ENCODE measurements around the gene NOC4L.
"Not testable (repeated sequence)": the region's sequence is repeated elsewhere in the genome, so short reads cannot be mapped to it uniquely, and the experiment has no call there.

Gene NOC4L

DNA sequence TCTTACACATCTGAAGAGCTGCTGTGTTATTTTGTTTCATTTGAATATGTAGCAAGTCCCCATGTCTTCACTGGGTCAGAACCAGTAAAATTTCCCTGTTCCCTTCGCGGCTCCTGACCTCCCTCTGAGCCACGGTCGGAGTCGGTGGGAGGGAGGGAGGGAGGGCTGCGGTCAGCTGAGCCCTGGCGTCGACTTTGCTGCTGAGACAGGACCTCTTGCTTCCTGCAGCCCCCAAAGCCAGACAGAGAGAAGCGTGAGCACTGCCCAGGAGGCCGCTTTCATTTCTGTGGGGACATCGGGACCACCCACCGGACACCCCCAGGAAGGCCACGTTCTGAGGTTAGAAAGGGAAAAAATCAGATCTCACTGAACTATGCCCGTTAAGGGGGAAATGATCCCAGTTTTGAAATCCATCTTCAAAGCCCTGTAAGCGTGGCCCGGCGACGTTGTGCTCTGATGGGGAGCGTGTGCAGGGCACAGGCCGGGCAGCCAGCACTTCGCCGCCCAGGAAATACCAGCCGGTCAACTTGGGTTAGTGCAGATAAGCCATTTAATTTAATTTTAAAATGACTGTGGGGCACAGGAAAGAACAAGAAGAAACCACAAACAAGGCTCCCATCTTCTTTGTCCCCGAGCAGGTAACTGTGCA lies 42.1 kb downstream of the NOC4L start:
- no peak for DNase-seq

DNA sequence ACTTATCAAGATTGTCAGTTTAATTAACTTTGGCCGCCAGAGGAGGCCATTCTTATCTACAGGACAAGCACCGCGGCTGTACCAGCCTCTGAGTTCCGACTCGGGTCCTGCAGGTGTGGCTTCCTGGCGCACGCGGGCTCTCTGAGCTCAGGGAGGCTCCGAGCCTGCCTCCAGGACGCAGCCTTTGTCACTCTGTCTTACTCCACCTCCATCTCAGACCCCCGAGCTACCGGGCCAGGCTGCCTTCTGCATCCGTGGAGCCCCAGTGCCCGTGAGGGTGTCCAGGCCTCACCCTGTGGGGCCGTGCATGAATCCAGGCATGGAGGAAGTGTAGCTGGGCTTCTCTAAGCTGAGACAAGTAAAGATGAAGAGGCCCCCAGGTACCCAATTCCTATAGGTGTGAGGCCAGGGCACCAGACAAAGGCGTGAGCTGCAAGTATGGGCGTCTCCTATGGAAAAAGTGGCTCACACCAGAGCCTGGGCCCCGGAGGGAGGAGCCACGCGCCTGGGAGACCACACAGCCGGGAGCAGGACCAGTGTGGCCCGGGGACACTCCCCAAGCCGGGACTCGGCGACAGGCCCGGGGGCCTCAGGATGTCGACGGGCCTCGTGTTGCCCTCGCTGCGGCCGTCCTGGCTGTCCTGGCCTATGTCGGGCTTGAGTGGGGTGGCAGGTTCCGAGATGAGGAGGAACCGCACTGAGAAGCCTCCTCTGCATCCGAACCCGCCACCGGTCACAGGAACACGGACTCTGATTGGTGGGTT lies 42.8 kb downstream of the NOC4L start:
- DNase-seq, result no peak

DNA sequence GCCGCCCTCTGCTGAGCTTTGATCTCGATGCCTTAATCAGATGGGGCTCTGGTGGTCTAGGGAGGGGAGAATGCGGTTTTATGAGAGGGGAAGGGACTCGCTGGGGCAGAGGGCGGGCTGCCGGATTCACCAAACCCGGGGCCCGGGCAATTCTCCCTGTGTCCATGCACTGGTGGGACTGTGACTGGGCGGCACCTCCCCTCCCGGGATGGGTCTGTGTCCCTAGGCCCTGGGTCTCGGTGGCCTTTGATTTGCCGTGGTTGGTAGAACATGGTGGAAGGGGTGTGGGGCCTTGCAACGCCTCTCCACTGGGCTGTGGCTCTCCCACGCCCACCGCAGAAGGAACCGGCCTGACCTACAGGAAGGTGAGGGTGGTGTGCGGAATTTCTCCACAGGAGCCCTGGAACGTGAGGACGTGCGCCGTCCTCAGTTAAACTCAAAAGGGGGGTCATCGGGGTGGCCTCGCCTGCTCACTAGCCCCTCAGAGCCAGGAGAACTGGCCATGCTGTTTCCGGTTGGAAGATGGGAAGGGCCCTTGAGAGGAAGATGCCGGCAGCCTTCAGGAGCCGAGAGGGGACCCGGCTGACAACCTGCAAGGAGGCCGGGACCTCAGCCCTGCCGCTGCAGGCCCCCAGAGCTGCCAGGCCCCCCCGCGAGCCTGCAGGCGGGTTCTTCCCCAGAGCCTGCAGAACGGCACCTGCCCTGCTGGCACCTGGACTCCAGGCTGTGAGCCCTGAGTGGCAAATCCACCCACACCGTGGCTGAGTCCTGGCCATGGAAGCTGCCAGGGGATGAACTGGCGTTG lies 43.6 kb downstream of the NOC4L start:
- no peak for DNase-seq

GRCh38 chr12:132188451-132188901 lies 44.2 kb downstream of the NOC4L start:
- no peak for DNase-seq

- DNase-seq, result no peak
Observed at GRCh38 chr12:132188916-132189325, 44.7 kb downstream of the NOC4L start.

DNA sequence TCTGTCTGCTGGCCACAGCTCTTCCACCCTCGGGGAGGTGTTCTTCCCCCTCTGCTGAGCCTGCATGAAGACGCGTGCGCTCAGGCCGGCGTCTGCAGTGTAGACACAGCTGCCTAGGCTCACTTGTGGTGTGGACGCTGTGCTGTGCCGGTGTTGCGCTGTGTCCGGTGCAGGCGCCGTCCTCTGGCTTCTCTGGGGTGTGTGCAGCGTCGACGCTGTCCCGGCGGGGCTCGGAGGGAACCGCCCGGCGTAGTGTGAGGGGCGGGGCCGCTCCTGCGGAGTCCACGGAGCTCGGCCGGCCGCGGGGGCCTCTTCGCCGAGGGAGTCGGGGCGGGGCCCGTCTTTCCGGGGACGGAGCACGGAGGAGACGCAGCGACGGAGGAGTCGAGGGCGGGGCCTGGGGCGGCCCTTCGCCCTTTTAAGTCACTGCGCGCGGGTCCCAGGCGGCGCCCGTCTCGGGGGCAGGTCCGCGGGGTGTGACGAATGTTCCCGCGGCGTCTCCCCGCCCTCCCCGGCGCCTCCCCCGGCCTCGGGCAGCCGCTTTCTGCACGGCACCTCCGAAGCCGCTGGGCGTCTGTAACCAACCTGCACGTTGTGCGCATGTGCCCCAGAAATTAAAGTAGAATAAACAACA lies 45.2 kb downstream of the NOC4L start:
- peak; percentile 78 for DNase-seq

- DNase-seq, result no peak
Observed at GRCh38 chr12:132190012-132190755, 45.9 kb downstream of the NOC4L start.

DNA sequence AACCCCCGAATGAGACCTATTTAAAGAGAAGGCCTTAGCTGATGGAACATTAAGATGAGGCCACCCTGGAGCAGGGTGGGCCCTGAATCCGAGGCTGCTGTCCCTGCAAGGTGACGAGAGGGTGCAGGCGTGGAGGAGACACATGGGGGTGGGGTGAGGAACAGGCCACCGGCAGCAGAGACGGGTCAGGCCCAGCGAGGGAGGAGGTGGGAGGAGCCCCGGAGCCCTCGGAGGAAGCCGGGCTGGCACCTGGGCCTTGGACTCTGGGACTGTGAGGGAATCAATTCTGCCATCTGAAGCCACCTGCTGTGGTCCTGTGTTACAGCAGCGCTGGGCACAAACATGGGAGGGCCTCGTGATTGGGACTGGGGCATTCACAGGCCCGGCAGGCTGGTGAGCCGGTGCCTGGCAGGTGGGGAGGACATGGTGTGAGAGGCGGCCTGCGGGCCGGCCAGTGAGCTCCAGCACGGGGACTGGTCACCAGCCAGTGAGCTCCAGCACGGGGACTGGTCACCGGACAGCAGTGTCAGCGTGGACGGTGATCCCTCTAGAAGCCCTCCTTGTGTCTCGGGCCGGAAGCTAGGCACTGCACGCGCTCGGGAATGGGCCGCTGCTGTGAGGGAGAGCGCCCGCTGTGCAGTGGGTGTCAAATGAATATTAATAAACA lies 46.7 kb downstream of the NOC4L start:
- DNase-seq, result no peak

GRCh38 chr12:132191715-132192553 lies 47.7 kb downstream of the NOC4L start:
- DNase-seq, result no peak

- no peak for DNase-seq
Observed at GRCh38 chr12:132194056-132194455, 49.8 kb downstream of the NOC4L start.

GRCh38 chr12:132194556-132194955 lies 50.3 kb downstream of the NOC4L start:
- no peak for DNase-seq

- not testable (repeated sequence) for DNase-seq
Observed at GRCh38 chr12:132195242-132195641, 51.0 kb downstream of the NOC4L start.

DNA sequence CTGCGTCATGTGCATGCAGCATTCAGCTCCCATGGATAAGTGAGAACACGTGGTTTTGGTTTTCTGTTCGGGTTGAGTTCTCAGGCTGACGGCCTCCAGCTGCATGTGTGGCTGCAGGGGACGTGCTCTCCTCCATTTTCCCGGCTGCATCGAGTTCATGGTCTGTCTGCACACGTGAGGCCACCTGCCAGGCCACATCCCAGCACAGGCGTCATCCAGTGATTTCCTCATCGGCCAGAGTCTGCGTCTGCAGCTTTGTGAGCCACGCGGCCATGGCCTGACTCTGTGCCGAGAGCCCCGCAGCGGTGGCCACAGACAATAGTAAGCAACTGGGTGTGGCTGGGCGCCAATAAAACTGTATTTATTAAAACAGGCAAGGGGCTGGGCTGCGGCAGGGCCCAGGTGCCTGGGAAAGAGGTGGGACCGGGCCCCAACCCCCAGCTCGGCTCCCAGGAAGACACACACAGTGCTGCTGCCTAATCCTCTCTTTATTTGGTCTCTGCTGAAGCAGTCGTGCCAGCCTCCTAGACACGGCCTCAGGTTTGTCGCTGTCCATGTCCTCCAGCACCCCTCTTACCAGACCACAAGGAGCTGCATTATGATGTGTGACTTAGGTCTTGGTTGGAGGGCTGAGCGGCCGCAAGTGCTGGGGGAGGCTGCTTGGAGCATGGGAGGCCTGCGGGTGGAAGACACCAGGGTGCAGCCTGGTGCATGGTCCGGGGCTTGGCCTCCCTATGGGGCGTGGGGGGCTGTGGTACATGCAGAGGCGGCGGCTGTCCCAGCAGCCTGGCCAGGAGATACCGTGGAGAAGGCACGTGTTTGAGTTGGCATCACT lies 52.0 kb downstream of the NOC4L start:
- DNase-seq, result peak; percentile 61

- no peak for DNase-seq
Observed at GRCh38 chr12:132196873-132197390, 52.7 kb downstream of the NOC4L start.

GRCh38 chr12:132197581-132198354 lies 53.5 kb downstream of the NOC4L start:
- peak; percentile 76 for DNase-seq

DNA sequence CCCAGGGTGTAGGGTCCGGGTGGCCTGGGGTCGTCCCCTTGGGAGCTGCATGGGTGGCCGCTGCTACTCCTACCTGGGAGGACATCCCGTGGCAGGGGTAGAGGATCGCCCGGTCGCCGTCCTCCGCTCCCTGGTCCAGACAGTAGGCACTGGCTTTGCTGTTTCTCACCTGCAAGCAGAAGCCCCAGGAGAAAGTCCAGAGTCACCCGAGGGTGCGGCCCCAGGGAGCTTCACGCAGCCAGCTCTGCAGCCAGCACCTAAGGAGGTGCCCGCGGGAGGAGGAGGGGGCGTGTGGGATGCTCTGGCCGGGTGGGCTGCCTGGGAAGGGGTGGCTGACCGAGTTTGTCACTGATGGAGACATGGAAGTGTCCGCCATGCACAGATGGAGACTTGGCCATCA lies 54.8 kb downstream of the NOC4L start:
- no peak for DNase-seq

- no peak for DNase-seq
Observed at GRCh38 chr12:132199526-132200319, 55.5 kb downstream of the NOC4L start.

GRCh38 chr12:132200800-132201199 lies 56.5 kb downstream of the NOC4L start:
- no peak for DNase-seq

Data from right hindlimb (tissue), 1 donor.